GM19328 (cell line): ENCODE measurements around the gene OCEL1.
"Not testable (repeated sequence)": the region's sequence is repeated elsewhere in the genome, so short reads cannot be mapped to it uniquely, and the experiment has no call there.

Experiments
- ATAC-seq: cut with Tn5 transposase; IDR thresholded peaks from one replicate; pipeline ENCODE4 v1.9.1; 2021; ENCODE audit warnings: mild to moderate bottlenecking, moderate library complexity; ENCODE audit not compliant: unreplicated experiment

OCEL1 gene, protein sequence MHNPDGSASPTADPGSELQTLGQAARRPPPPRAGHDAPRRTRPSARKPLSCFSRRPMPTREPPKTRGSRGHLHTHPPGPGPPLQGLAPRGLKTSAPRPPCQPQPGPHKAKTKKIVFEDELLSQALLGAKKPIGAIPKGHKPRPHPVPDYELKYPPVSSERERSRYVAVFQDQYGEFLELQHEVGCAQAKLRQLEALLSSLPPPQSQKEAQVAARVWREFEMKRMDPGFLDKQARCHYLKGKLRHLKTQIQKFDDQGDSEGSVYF

DNA sequence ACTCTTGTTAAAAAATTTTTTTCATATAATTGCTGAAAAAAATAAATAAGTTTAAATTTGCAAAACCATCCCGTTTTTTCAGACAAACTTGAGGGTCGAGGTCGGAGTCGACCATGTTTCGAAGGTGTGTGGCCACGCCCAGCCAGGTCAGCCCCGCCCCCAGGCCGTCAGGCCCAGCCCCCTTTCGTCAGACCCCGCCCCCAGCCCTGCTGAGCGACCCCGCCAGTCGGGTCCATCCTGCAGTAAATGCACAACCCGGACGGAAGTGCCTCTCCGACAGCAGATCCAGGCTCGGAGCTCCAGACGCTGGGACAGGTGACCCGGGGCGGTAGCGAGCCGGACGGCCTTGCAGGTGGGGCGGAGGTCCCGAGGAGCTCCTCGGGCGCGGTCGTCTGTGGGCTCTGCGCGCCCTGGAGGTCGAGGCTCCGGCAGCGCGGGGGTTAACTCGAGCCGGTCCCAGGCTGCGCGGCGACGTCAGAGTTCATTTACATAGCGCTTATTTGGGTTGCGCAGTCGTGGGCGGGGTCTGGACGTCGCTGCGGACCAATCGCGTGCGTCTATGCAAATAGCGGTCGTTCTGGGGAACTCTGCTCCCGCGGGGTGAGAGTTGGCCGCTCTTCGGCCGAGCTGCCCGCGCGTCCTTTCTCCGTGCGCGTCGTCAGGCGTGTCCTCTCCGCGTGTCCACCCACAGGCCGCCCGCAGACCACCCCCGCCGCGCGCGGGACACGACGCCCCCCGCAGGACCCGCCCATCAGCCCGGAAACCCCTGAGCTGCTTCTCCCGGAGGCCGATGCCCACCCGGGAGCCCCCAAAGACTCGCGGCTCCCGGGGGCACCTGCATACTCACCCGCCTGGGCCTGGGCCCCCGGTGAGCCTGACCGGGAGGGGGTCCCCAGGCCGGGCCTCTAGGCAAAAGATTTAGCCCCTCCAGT is at the start of gene OCEL1:
OCEL1 (plus strand) TSS at position 225 of the 932 bp plus-strand sequence; CDS start at position 247, 22 bp downstream.
- peak; percentile 88 for ATAC-seq

DNA sequence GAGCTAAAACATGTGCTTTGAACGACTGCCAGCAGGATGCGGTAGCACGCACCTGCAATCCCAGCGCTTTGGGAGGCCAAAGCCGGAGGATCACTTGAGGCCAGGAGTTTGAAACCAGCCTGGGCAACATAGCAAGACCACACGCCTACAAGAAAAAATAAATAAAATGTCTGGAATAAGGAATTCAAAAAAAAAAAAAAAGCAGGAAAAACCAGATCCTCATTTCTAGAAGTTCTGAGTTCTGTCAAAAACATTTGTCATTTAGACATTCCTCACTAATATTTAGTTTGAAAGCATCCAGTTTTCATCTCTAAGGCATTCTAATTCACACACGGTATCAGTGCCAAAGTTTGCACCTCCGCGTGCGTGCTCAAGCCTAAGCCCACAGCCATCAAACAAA is 47.7 kb upstream of the OCEL1 start:
- no peak for ATAC-seq

DNA sequence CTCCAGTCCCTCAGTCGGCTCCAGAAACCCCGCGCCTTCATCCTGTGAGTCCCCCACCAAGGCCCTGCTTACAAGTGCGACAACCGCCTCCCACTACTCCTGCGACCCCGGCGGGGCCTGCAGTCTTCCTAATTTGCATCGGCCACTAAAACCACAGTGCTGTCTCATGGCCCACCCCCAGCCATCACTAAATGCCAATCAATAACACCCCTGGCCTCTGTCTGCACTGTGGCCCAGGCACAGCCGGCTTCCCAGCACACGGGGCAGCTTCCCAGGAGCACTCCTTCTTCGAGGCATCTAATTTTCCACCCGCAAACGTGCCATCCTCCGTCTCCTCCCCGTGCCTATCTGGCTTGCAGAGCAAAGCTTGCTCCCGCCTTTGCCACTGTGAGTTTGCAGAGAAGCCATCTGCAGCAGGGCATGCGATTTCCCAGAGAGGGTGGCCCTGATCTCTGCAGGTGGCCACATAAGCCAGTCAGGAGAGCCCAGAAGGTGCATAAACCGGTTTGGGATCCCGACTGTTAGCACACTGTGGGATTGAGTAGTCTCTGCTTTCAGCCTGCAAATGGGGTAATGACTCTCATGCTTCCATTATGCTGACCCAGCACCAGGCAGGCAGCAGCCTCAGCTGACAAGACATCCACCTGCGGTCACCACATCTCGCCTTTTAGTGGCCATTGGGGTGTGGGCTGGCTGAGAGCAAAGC is 44.9 kb upstream of the OCEL1 start:
- no peak for ATAC-seq

DNA sequence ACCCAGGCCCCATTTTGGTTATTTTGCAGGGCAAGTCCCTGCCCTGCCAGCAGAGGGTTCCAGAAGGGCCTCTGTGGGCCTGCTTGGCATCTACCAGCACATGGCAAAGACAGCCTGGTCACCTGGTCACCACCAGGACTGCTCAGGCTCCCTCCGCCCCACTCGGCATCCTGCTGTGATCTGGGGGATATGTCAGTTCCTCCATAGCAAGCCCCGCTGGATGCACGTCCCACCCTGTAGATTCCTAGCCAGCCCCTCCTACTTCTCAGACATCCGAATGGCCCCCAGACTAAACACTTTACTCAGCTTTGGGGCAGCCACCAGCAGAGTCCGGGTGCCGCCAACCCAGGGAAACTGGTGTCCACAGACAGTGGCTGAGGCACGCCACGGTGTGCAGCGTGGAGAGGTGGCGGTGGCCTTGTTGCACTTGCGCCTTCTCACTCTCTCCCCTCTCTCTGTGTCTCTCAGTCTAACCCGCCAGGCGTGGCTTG is 42.7 kb upstream of the OCEL1 start:
- no peak for ATAC-seq

GRCh38 chr19:17183858-17184321 is 42.1 kb upstream of the OCEL1 start:
- ATAC-seq = no peak

- ATAC-seq = no peak
Observed at GRCh38 chr19:17184371-17184841, 41.6 kb upstream of the OCEL1 start.

- no peak for ATAC-seq
Observed at GRCh38 chr19:17185590-17185989, 40.4 kb upstream of the OCEL1 start.

DNA sequence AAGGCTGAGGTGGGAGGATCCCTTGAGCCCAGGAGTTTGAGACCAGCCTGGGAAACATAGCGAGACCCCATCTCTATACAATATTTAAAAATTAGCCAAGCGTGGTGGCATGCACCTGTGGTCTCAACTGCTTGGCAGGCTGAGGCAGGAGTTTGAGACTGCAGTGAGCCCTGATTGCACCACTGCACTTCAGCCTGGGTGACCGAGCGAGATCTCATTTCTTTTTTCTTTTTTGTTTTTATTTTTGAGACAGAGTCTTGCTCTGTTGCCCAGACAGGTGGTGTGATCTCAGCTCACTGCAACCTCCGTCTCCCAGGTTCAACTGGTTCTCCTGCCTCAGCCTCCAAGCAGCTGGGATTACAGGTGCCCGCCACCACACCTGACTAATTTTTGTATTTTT is 34.3 kb upstream of the OCEL1 start:
- ATAC-seq = not testable (repeated sequence)

GRCh38 chr19:17192751-17193150 is 33.3 kb upstream of the OCEL1 start:
- ATAC-seq = no peak

DNA sequence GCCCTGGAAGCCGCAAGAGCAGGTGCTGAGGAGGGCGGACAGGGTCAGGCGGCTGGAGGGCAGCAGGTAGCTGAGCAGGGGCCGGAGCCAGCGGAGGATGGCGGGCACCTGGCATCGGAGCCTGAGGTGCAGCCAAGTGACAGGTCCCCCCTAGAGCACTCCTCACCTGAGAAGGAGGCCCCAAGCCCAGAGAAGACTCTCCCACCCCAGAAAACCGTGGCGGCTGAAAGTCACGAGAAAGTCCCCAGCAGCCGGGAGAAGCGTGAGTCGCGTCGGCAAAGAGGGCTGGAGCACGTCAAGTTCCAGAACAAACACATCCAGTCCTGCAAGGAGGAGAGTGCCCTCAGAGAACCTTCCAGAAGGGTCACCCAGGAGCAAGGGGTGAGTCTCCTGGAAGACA is 31.4 kb upstream of the OCEL1 start:
- no peak for ATAC-seq

- ATAC-seq = no peak
Observed at GRCh38 chr19:17195106-17195505, 30.9 kb upstream of the OCEL1 start.

- no peak for ATAC-seq
Observed at GRCh38 chr19:17196610-17197009, 29.4 kb upstream of the OCEL1 start.

DNA sequence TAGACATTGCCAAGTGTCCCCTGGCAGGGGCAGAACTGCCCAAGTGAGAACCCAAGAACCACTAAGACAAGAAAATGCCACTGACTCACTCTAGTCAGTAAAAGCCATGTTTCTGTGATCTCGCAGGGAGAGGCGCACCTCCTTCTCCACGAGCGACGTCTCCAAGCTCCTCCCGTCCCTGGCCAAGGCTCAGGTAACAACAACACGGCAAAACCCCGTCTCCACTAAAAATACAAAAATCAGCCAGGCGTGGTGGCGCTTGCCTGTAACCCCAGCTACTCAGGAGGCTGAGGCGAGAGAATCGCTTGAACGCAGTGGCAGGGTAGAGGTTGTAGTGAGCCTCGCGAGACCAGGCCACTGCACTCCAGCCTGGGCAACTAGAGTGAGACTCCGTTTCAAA is 28.4 kb upstream of the OCEL1 start:
- no peak for ATAC-seq

- no peak for ATAC-seq
Observed at GRCh38 chr19:17200408-17201079, 25.5 kb upstream of the OCEL1 start.

DNA sequence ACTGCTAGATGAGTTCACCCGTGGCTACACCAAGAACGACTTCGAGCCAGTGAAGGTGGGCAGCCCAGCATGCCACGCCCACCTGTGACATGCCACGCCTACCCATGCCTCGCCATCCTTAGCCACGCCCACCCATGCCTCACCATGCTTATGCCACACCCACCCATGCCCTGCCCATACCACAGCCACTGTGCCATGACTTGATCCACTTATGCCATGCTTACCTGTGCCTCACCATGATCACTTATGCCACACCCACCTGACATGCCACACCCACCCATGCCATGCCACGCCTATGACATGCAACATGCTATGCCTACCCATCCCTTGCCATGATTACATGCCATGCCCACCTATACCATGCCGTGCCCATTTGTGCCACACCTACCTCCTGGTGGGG is 23.8 kb upstream of the OCEL1 start:
- ATAC-seq = no peak

DNA sequence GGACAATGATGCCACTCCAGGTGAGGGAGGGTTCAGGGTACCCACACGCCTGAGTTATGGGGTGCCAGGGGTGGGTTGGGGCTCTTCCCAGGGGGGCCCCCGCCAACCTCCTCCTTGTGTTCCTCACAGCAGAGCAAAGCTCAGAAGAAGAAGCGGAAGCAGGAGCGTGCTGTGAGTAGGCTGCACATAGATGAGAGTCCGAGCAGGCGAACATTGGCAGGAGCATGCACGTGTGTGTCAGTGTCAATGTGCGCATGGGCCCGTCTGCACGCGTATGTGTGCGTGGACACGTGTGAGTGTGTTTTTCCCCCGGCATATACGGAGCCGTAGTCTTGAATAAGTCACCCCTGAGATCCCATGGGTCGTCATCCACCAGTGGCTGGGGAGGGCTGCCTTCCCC is 23.3 kb upstream of the OCEL1 start:
- ATAC-seq = no peak

GRCh38 chr19:17205237-17206140 is 20.5 kb upstream of the OCEL1 start:
- ATAC-seq = no peak

- ATAC-seq = no peak
Observed at GRCh38 chr19:17206736-17207581, 19.1 kb upstream of the OCEL1 start.
